Transverse colon (tissue), 4 donors: ENCODE measurements around the gene FXYD6. TPM values are rescaled to one million over a fixed set of nuclear protein-coding genes. Genes with fewer than 3 reads are reported as not detected.

Experiments used
- DNase-seq: peaks from one replicate; pipeline ENCODE4 v3.0.0-alpha.2; 2019
- H3K27ac ChIP-seq, 4 donors: fragments of 200-600 bp; sonication (generic); 2 replicates each; pipeline ENCODE4 v1.5.1; 2016 to 2018; ENCODE audit warnings: inconsistent platforms in 4 of 4
- H3K27me3 ChIP-seq: fragments of 200-600 bp; sonication (generic); 2 replicates; pipeline ENCODE4 v1.5.1; 2017; ENCODE audit warnings: inconsistent platforms
- H3K36me3 ChIP-seq, 4 donors: fragments of 200-600 bp; sonication (generic); 2 replicates each; pipeline ENCODE4 v1.5.1; 2017 to 2019; ENCODE audit warnings: inconsistent platforms in 4 of 4
- H3K4me1 ChIP-seq, 4 donors: fragments of 200-600 bp; sonication (generic); 2 replicates each; pipeline ENCODE4 v1.5.1; 2017 to 2020; ENCODE audit warnings: inconsistent platforms in 4 of 4
- H3K4me3 ChIP-seq, 4 donors: fragments of 200-600 bp; sonication (generic); 1 replicate in 1 of 4; 2 replicates in 3 of 4; pipeline versions ENCODE4 v1.5.1 to v1.6.1; 2017 to 2019; ENCODE audit warnings: inconsistent platforms in 4 of 4
- H3K9me3 ChIP-seq, 2 donors: fragments of 200-600 bp; sonication (generic); 2 replicates each; pipeline ENCODE4 v1.5.1; 2017 to 2019; ENCODE audit warnings: inconsistent platforms in 2 of 2
- CTCF ChIP-seq, 5 experiments: fragments of 200-600 bp in 3 of 5; fragments of 450-650 bp in 2 of 5; sonication (generic) in 3 of 5; IDR thresholded peaks; 1 replicate in 2 of 5; 2 replicates in 3 of 5; pipeline ENCODE4 v1.5.1; 2016 to 2017; ENCODE audit warnings: antibody characterized with exemption in 5 of 5, inconsistent platforms in 3 of 5, mild to moderate bottlenecking in 2 of 5, moderate library complexity in 1 of 5
- EP300 ChIP-seq: sonication (generic); formaldehyde crosslinking; IDR thresholded peaks from one replicate; pipeline ENCODE4 v1.6.1; 2017; ENCODE audit warnings: antibody characterized with exemption, low read depth
- POLR2A ChIP-seq: fragments of 450-650 bp; IDR thresholded peaks from one replicate; pipeline ENCODE4 v1.6.1; 2016; ENCODE audit warnings: antibody characterized with exemption, mild to moderate bottlenecking, moderate library complexity
- POLR2AphosphoS5 ChIP-seq, 3 donors: sonication (generic); formaldehyde crosslinking; IDR thresholded peaks; one replicate each; pipeline ENCODE4 v1.6.1; 2016; ENCODE audit warnings: antibody characterized with exemption in 3 of 3
- WGBS, 2 donors: methylation state at CpG; one replicate each; pipeline ENCODE4 v1.1.5; 2018; ENCODE audit warnings: low coverage in 1 of 2; 5-methylcytosine and 5-hydroxymethylcytosine counted together
- in situ Hi-C, 4 donors: fragments of 200-750 bp; cut with MboI; loops; one replicate each; pipeline versions ENCODE4 v1.15.0 to v1.15.1; 2017; ENCODE audit warnings: low sequenced_read_pairs in 3 of 4, low pct_ligation_motif_present in 1 of 4, low pct_unique_long_range_greater_than_20kb in 1 of 4
- intact Hi-C: fragments of 100-400 bp; cut with DNase I; formaldehyde crosslinking; loops from one replicate; pipeline ENCODE4 v1.15.1; 2023; ENCODE audit warnings: low total_unique reads
- total RNA-seq, 4 donors: library from RNA; depleted of rRNA; stranded (reverse); fragments of >200 nt; gene quantifications; one replicate each; pipeline ENCODE4 v1.1.0, GENCODE V29; 2016

Gene FXYD6
- total RNA-seq, 4 donors from 2014 or later, result 29.2 to 62.5 (median 46.0) TPM

- WGBS, 2 donors, result 92 to 93% methylated on average over 5 to 7 of the region's 7 CpGs
- H3K9me3 ChIP-seq, result no peaks in the 10 kb centered on the region
- no peaks in the 10 kb centered on the region for H3K27me3 ChIP-seq
- H3K36me3 ChIP-seq, result no peaks in the 10 kb centered on the region
- H3K4me1 ChIP-seq, result peaks cover 0 to 5% (median 3%) of the 10 kb centered on the region in 4 donors
- in situ Hi-C loops, result no loop called here
- DNase-seq, result no peak
- H3K27ac ChIP-seq, result no peak overlapping the region
- intact Hi-C loops, result no loop called here
- H3K4me3 ChIP-seq, result no peak overlapping the region
- TF ChIP-seq CTCF (IDR thresholded peaks at IDR 0.05) (no peak), EP300 (no peak), POLR2A (no peak), POLR2AphosphoS5 (IDR thresholded peaks at IDR 0.05) (no peak)
These were observed 36.0 kb upstream of the FXYD6 start for GRCh38 chr11:117912497-117912896.

GRCh38 chr11:117911694-117912093, 35.2 kb upstream of the FXYD6 start:
- no peak overlapping the region for H3K4me3 ChIP-seq
- no peak for DNase-seq
- TF ChIP-seq CTCF (IDR thresholded peaks at IDR 0.05) (no peak), POLR2A (no peak), EP300 (no peak), POLR2AphosphoS5 (IDR thresholded peaks at IDR 0.05) (no peak)
- no peaks in the 10 kb centered on the region for H3K27me3 ChIP-seq
- H3K4me1 ChIP-seq, result peaks cover 0 to 12% (median 5%) of the 10 kb centered on the region in 4 donors
- H3K36me3 ChIP-seq, result no peaks in the 10 kb centered on the region
- no peak overlapping the region for H3K27ac ChIP-seq
- intact Hi-C loops, result no loop called here
- whole genome bisulfite sequencing, 2 donors, result 93% methylated on average over 3 of the region's 3 CpGs; no CpG with 5 or more reads in 1 of the 2 donors
- no peaks in the 10 kb centered on the region for H3K9me3 ChIP-seq
- in situ Hi-C loops, result no loop called here

- no peak overlapping the region for H3K27ac ChIP-seq
- no peaks in the 10 kb centered on the region for H3K27me3 ChIP-seq
- peaks cover 0 to 12% (median 5%) of the 10 kb centered on the region in 4 donors for H3K4me1 ChIP-seq
- no peaks in the 10 kb centered on the region for H3K36me3 ChIP-seq
- WGBS, 2 donors, result 74 to 76% methylated on average over 6 to 12 of the region's 12 CpGs
- intact Hi-C loops (no loop called here), in situ Hi-C loops (no loop called here)
- no peak overlapping the region for H3K4me3 ChIP-seq
- TF ChIP-seq POLR2A (no peak), CTCF (IDR thresholded peaks at IDR 0.05) (no peak), EP300 (no peak), POLR2AphosphoS5 (IDR thresholded peaks at IDR 0.05) (no peak)
- no peak for DNase-seq
- H3K9me3 ChIP-seq, result no peaks in the 10 kb centered on the region
These were observed 34.6 kb upstream of the FXYD6 start for GRCh38 chr11:117910941-117911655.

- intact Hi-C loops (no loop called here), in situ Hi-C loops (no loop called here)
- Histone ChIP-seq H3K4me3 (no peak overlapping the region), H3K36me3 (no peaks in the 10 kb centered on the region), H3K27me3 (no peaks in the 10 kb centered on the region), H3K4me1 (peaks cover 0 to 12% (median 5%) of the 10 kb centered on the region in 4 donors), H3K9me3 (no peaks in the 10 kb centered on the region), H3K27ac (no peak overlapping the region)
- TF ChIP-seq POLR2AphosphoS5 (IDR thresholded peaks at IDR 0.05) (no peak), POLR2A (no peak), CTCF (IDR thresholded peaks at IDR 0.05) (no peak), EP300 (no peak)
- 70 to 88% methylated on average over 2 to 4 of the region's 4 CpGs for WGBS, 2 donors
- no peak for DNase-seq
These were observed 34.1 kb upstream of the FXYD6 start for GRCh38 chr11:117910525-117910924.
